ENCODE results near the gene SLCO2A1.

Gene SLCO2A1

DNA sequence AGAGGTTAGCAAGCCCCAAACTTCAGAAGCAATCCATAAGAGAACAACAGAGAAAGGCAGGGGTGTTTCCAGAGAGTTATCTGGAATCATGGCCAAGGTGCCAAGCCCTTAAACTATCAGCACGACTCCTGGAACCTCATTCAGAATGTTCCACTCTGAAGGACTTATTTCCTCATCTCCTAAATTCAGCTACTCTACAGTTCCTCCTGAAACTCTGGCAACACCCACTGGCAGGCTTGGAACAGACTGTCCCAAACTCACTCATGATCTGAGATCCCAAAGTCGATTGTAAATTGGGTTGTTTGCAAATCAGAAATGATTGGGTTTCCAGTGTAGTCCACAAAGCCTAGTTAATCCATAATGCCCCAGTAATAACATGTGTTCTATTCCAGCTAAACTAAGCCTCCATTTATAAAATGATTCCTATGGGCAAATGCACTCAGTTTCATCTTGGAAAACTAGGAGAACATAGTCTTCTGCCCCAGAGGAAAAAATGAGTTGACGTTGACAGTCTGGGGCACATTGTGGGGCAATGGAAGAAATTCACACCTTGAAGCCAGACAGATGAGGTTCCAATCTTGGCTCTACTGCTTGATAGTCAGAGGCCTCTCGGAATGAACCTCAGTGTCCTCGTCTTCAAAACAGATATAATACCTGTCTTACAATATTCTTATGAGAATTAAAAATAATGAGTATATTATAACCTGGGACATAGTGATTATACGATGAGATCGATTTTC is 65.9 kb downstream of the SLCO2A1 start:
- Histone ChIP-seq H3K27ac (no peak overlapping the region), H3K4me3 (no peak overlapping the region)
- DNase-seq (ENCODE audit: low spot score) = no peak
- TF ChIP-seq, protein P1, sequence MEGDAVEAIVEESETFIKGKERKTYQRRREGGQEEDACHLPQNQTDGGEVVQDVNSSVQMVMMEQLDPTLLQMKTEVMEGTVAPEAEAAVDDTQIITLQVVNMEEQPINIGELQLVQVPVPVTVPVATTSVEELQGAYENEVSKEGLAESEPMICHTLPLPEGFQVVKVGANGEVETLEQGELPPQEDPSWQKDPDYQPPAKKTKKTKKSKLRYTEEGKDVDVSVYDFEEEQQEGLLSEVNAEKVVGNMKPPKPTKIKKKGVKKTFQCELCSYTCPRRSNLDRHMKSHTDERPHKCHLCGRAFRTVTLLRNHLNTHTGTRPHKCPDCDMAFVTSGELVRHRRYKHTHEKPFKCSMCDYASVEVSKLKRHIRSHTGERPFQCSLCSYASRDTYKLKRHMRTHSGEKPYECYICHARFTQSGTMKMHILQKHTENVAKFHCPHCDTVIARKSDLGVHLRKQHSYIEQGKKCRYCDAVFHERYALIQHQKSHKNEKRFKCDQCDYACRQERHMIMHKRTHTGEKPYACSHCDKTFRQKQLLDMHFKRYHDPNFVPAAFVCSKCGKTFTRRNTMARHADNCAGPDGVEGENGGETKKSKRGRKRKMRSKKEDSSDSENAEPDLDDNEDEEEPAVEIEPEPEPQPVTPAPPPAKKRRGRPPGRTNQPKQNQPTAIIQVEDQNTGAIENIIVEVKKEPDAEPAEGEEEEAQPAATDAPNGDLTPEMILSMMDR (IDR thresholded peaks at IDR 0.05) = no peak

- DNase-seq (ENCODE audit: low spot score) = no peak
- TF ChIP-seq, protein P1 (IDR thresholded peaks at IDR 0.05) = no peak
- Histone ChIP-seq H3K27ac (no peak overlapping the region), H3K4me3 (no peak overlapping the region)
Measured at GRCh38 chr3:133962849-133963248, 66.9 kb downstream of the SLCO2A1 start.

- H3K27ac ChIP-seq = no peak overlapping the region
- DNase-seq (ENCODE audit: low spot score) = no peak
- TF ChIP-seq, protein P1 (IDR thresholded peaks at IDR 0.05) = no peak
Measured at GRCh38 chr3:133958071-133958805, 71.5 kb downstream of the SLCO2A1 start.

GRCh38 chr3:133956982-133957381 is 72.7 kb downstream of the SLCO2A1 start:
- no peak for DNase-seq (ENCODE audit: low spot score)
- TF ChIP-seq, protein P1 (IDR thresholded peaks at IDR 0.05) = no peak
- Histone ChIP-seq H3K4me3 (no peak overlapping the region), H3K27ac (no peak overlapping the region)

More at GRCh38 chr3:133958071-133958805, 71.5 kb downstream of the SLCO2A1 start:
- no peak overlapping the region for H3K4me3 ChIP-seq

DNA sequence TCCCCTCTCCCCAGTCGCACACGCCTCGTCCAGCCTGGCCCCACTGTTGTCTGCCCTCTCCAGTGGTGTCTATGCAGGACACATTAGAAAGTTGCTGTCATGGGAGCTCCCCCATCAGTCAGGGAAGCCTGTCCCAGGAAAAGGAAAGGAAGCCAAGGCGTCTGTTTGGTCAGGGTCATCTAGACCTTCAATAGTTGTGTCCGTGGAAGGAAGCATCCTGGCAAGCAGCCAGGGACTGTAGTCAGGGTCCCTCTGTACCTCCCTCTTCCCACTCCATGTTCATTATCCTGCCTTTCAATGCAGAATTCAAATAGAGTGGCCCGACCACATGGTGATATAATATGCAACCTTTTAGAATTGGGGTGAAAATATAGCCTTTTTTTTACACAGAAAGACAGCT is 73.4 kb downstream of the SLCO2A1 start:
- no peak for DNase-seq (ENCODE audit: low spot score)
- H3K4me3 ChIP-seq = no peak overlapping the region
- H3K27ac ChIP-seq = no peak overlapping the region
- TF ChIP-seq, protein P1 (IDR thresholded peaks at IDR 0.05) = no peak

GRCh38 chr3:133955892-133956291 is 73.8 kb downstream of the SLCO2A1 start:
- H3K4me3 ChIP-seq = no peak overlapping the region
- no peak for DNase-seq (ENCODE audit: low spot score)
- no peak overlapping the region for H3K27ac ChIP-seq
- TF ChIP-seq, protein P1 (IDR thresholded peaks at IDR 0.05) = no peak
